Measurements from ENCODE around the gene CHRM4. TPM values are rescaled to one million over a fixed set of nuclear protein-coding genes. Genes with fewer than 3 reads are reported as not detected.
A peak's percentile ranks its signal among the peaks of the same experiment; 100 is the strongest.
"Not testable (repeated sequence)": the region's sequence is repeated elsewhere in the genome, so short reads cannot be mapped to it uniquely, and the experiment has no call there.

CHRM4 gene
- total RNA-seq, 1 donor from 2014 or later = 0.42 TPM

DNA sequence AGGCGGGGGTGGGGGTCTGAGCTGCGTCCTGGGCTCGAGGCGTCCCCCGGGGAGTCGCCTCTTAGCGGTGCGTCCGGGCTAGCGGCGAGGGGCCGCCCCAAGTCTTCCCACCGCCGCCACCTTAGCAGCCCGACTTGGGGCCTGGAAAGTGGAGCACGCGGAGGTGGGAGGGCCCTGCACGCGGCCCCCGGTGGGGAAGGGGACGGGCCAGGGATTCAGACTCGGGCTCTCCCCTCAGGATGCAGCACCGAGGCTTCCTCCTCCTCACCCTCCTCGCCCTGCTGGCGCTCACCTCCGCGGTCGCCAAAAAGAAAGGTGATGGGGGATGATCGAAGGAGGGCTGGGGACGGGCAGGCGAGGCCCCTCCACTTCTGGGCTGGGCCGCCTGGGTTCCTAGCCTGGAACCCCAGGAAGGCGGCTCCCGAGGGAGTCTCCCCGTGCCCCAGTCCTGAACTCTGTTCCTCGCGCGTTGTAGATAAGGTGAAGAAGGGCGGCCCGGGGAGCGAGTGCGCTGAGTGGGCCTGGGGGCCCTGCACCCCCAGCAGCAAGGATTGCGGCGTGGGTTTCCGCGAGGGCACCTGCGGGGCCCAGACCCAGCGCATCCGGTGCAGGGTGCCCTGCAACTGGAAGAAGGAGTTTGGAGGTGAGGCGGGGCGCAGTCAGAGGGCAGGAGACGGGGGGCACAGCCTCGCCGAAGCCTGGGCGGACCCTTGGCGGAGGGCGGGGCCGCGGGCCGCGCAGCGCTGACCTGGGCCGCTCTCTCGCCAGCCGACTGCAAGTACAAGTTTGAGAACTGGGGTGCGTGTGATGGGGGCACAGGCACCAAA lies 9.5 kb downstream of the CHRM4 start:
- peak overlapping the region; percentile 70 for H3K4me3 Mint-ChIP-seq (ENCODE audit: unreplicated experiment)
- H3K36me3 Mint-ChIP-seq (ENCODE audit: low read depth) = peaks cover 8% of the 10 kb centered on the region
- H3K4me1 Mint-ChIP-seq (ENCODE audit: low read depth) = peaks cover 5% of the 10 kb centered on the region
- no peak overlapping the region for H3K27ac Mint-ChIP-seq (ENCODE audit: unreplicated experiment)
- no peaks in the 10 kb centered on the region for H3K27me3 Mint-ChIP-seq (ENCODE audit: low read depth)
- H3K9me3 Mint-ChIP-seq (ENCODE audit: low read depth) = no peaks in the 10 kb centered on the region
- TF ChIP-seq, protein P1, sequence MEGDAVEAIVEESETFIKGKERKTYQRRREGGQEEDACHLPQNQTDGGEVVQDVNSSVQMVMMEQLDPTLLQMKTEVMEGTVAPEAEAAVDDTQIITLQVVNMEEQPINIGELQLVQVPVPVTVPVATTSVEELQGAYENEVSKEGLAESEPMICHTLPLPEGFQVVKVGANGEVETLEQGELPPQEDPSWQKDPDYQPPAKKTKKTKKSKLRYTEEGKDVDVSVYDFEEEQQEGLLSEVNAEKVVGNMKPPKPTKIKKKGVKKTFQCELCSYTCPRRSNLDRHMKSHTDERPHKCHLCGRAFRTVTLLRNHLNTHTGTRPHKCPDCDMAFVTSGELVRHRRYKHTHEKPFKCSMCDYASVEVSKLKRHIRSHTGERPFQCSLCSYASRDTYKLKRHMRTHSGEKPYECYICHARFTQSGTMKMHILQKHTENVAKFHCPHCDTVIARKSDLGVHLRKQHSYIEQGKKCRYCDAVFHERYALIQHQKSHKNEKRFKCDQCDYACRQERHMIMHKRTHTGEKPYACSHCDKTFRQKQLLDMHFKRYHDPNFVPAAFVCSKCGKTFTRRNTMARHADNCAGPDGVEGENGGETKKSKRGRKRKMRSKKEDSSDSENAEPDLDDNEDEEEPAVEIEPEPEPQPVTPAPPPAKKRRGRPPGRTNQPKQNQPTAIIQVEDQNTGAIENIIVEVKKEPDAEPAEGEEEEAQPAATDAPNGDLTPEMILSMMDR (IDR thresholded peaks at IDR 0.05) = no peak
- no peak for DNase-seq (ENCODE audit: low spot score)

DNA sequence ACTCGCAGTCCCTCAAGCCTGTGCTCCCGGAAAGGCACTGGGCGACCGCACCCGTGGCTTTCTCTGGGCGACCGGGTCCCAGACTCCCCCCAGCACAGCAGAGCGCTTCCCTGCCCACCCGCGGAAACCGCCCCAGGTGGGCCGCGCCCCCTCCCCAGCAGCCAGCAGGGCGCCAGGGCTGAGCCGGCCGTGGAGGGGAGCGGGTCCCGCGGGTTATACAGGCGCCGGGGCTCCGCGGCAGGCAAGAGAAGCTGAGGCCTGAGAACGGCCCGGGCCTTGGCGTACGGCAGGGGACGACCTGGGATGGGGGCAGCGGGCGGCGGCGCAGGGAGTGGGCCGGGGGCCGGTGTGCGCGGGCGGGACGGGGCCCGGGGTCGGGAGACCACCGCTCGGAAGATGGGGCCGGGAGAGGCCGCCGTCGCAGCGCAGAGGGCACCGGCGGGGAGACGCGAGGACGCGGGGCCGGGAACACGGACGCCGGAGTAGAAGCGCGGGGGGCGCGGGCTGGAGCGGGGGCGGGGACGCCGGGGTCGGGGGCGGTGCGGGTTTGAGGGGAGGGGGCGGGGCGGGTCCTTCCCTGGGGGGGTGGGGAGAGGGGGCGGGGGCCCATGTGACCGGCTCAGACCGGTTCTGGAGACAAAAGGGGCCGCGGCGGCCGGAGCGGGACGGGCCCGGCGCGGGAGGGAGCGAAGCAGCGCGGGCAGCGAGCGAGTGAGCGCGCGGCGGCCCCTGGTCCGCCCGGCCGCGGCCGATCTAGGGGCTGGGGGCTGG lies 10.3 kb downstream of the CHRM4 start, which contains the start of gene MDK:
MDK (plus strand) TSS at position 622 of the 771 bp plus-strand sequence. CDS start 389 bp downstream, outside the sequence.
- DNase-seq (ENCODE audit: low spot score) = peak; percentile 83
- H3K4me1 Mint-ChIP-seq (ENCODE audit: low read depth) = peaks cover 5% of the 10 kb centered on the region
- TF ChIP-seq, protein P1 (IDR thresholded peaks at IDR 0.05) = no peak
- H3K36me3 Mint-ChIP-seq (ENCODE audit: low read depth) = peaks cover 10% of the 10 kb centered on the region
- peak within 1 kb of the TSS; percentile 70 for H3K4me3 Mint-ChIP-seq (ENCODE audit: unreplicated experiment)
- H3K27ac Mint-ChIP-seq (ENCODE audit: unreplicated experiment) = no peak within 1 kb of the TSS
- no peaks in the 10 kb centered on the region for H3K9me3 Mint-ChIP-seq (ENCODE audit: low read depth)
- no peaks in the 10 kb centered on the region for H3K27me3 Mint-ChIP-seq (ENCODE audit: low read depth)

- TF ChIP-seq, protein P1 (IDR thresholded peaks at IDR 0.05) = no peak
- no peaks in the 10 kb centered on the region for H3K9me3 Mint-ChIP-seq (ENCODE audit: low read depth)
- no peak for DNase-seq (ENCODE audit: low spot score)
Measured at GRCh38 chr11:46380340-46381047, 11.1 kb downstream of the CHRM4 start.

DNA sequence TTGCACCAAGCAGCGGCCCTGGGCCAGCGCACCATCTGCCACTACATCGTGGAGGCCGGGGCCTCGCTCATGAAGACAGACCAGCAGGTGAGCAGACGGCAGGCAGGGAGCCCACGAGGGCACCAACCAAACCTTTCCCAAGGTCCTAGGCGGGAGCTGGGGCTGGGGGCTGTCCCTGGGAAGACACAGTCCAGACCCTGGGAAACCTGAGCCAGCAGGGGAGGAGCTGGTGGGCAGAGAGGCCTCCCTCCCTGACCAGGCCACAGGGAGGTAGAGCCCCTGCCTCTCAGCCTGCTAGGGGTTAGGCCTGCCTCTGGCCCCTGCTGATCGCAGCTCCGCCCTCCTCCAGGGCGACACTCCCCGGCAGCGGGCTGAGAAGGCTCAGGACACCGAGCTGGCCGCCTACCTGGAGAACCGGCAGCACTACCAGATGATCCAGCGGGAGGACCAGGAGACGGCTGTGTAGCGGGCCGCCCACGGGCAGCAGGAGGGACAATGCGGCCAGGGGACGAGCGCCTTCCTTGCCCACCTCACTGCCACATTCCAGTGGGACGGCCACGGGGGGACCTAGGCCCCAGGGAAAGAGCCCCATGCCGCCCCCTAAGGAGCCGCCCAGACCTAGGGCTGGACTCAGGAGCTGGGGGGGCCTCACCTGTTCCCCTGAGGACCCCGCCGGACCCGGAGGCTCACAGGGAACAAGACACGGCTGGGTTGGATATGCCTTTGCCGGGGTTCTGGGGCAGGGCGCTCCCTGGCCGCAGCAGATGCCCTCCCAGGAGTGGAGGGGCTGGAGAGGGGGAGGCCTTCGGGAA lies 11.9 kb downstream of the CHRM4 start:
- peak; percentile 89 for DNase-seq (ENCODE audit: low spot score)
- not testable (repeated sequence) for H3K27ac Mint-ChIP-seq (ENCODE audit: unreplicated experiment)

More at GRCh38 chr11:46380340-46381047, 11.1 kb downstream of the CHRM4 start:
- Mint-ChIP-seq H3K27me3 (ENCODE audit: low read depth) (no peaks in the 10 kb centered on the region), H3K27ac (ENCODE audit: unreplicated experiment) (peak overlapping the region; percentile 12), H3K4me3 (ENCODE audit: unreplicated experiment) (peak overlapping the region; percentile 62), H3K36me3 (ENCODE audit: low read depth) (peaks cover 11% of the 10 kb centered on the region), H3K4me1 (ENCODE audit: low read depth) (peaks cover 5% of the 10 kb centered on the region)

DNA sequence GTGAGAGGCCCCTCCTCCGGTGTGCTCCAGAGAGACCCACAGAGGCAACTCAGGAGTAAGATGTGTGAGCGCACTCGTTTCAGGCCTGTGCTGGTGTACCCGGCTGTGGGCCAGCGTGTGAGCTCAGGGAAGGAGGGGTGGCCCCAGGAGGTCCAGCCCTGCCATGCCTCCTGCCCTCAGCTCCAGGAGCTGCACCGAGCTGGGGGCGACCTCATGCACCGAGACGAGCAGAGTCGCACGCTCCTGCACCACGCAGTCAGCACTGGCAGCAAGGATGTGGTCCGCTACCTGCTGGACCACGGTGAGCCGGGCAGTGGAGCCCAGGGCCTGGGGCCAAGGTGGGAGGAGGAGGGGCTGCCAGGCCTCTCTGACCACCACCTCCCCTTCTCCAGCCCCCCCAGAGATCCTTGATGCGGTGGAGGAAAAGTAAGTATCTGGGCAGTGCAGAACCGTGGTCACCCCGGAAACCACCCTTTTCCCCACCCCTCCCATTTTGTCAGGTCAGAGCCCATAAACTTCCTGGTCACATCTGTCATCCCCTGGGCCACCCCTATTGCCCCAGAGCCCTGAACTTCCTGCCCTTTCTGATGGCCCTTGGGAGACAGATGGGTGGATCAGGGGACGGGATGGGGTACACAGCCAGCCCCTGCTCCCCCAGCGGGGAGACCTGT lies 12.6 kb downstream of the CHRM4 start:
- Mint-ChIP-seq H3K4me3 (ENCODE audit: unreplicated experiment) (no peak overlapping the region), H3K36me3 (ENCODE audit: low read depth) (peaks cover 15% of the 10 kb centered on the region), H3K4me1 (ENCODE audit: low read depth) (peaks cover 5% of the 10 kb centered on the region), H3K27me3 (ENCODE audit: low read depth) (no peaks in the 10 kb centered on the region), H3K27ac (ENCODE audit: unreplicated experiment) (no peak overlapping the region), H3K9me3 (ENCODE audit: low read depth) (no peaks in the 10 kb centered on the region)
- TF ChIP-seq, protein P1 (IDR thresholded peaks at IDR 0.05) = no peak
- DNase-seq (ENCODE audit: low spot score) = no peak

More for the DNA sequence above, 11.9 kb downstream of the CHRM4 start:
- not testable (repeated sequence) for H3K27me3 Mint-ChIP-seq (ENCODE audit: low read depth); H3K9me3 Mint-ChIP-seq (ENCODE audit: low read depth); H3K4me1 Mint-ChIP-seq (ENCODE audit: low read depth)
- peak overlapping the region; percentile 22 for H3K4me3 Mint-ChIP-seq (ENCODE audit: unreplicated experiment)
- H3K36me3 Mint-ChIP-seq (ENCODE audit: low read depth) = peaks cover 15% of the 10 kb centered on the region

Measured in chondrocyte (in vitro differentiated cells).